Right lobe of liver (tissue), 6 donors: ENCODE results near the gene SNX8. TPM values are rescaled to one million over a fixed set of nuclear protein-coding genes. Genes with fewer than 3 reads are reported as not detected.

ENCODE experiments used
- ATAC-seq, 4 donors: fragments of 200-7000 bp; cut with Tn5 transposase; one replicate each; pipeline ENCODE4 v1.9.1; 2020; ENCODE audit warnings: mild to moderate bottlenecking in 4 of 4, moderate library complexity in 4 of 4
- DNase-seq, 3 donors: peaks; one replicate each; pipeline ENCODE4 v3.0.0-alpha.2; 2020
- H3K27ac ChIP-seq, 3 donors: fragments of 200-600 bp; one replicate each; pipeline ENCODE4 v1.8.0; 2022
- H3K27me3 ChIP-seq, 2 donors: fragments of 200-600 bp; one replicate each; pipeline ENCODE4 v1.8.0; 2022
- H3K36me3 ChIP-seq, 4 donors: fragments of 200-600 bp; sonication (generic) in 1 of 4; one replicate each; pipeline versions ENCODE4 v1.5.1 to v1.8.0; 2017 to 2022; ENCODE audit warnings: control low read depth in 1 of 4
- H3K4me1 ChIP-seq, 4 donors: fragments of 200-600 bp; sonication (generic) in 1 of 4; one replicate each; pipeline versions ENCODE4 v1.5.1 to v1.8.0; 2017 to 2022; ENCODE audit warnings: control low read depth in 1 of 4
- H3K4me3 ChIP-seq, 3 donors: fragments of 200-600 bp; one replicate each; pipeline ENCODE4 v1.8.0; 2022
- H3K9me3 ChIP-seq, 4 donors: fragments of 200-600 bp; sonication (generic) in 1 of 4; one replicate each; pipeline versions ENCODE4 v1.5.1 to v1.8.0; 2017 to 2022; ENCODE audit warnings: control low read depth in 1 of 4
- CTCF ChIP-seq, 4 donors: fragments of 200-600 bp in 3 of 4; fragments of 450-650 bp in 1 of 4; IDR thresholded peaks; one replicate each; pipeline versions ENCODE4 v1.5.1 to v1.8.0; 2016 to 2022; ENCODE audit warnings: antibody characterized with exemption in 4 of 4, mild to moderate bottlenecking in 2 of 4
- POLR2A ChIP-seq: fragments of 450-650 bp; IDR thresholded peaks from one replicate; pipeline ENCODE4 v1.6.1; 2017; ENCODE audit warnings: antibody characterized with exemption, mild to moderate bottlenecking
- WGBS: methylation state at CpG from one replicate; pipeline ENCODE4 v1.1.6; 2018; ENCODE audit warnings: low coverage, low lambda C conversion rate; ENCODE audit not compliant: insufficient coverage; ENCODE audit errors: missing lambda C conversion rate; 5-methylcytosine and 5-hydroxymethylcytosine counted together
- intact Hi-C, 2 donors: fragments of 100-400 bp; cut with DNase I; formaldehyde crosslinking; loops; one replicate each; pipeline versions ENCODE4 v1.11.2 to v1.14.1; 2022
- total RNA-seq, 6 experiments: library from RNA; depleted of rRNA in 2 of 6; stranded (reverse); fragments of >200 nt in 2 of 6; fragmentation: NEBNext Ultra II Directional in 3 of 6; extraction: Animal tissue kit (Norgen Biotek cat#: 25700) in 3 of 6; gene quantifications; one replicate each; pipeline versions ENCODE4 v1.1.0 to v1.2.4, GENCODE V29; 2016 to 2023
- donor health status: DM: no; HTN: yes; CAD: no.
- donor health status: DM: no; HTN: no; CAD: no.
- donor health status: DM: no; HTN: no; CAD: no.
- donor health status: DM: no; HTN: yes; CAD: no.
- donor health status: DM: no; HTN: yes; CAD: no.

SNX8 gene
- total RNA-seq, 6 experiments from 2014 or later: 9.1 to 26.2 (median 13.0) TPM

- Histone ChIP-seq H3K4me3 (no peak overlapping the region), H3K36me3 (peaks cover 0 to 20% (median 0%) of the 10 kb centered on the region in 4 donors), H3K27me3 (no peaks in the 10 kb centered on the region), H3K4me1 (no peaks in the 10 kb centered on the region), H3K27ac (no peak overlapping the region), H3K9me3 (no peaks in the 10 kb centered on the region)
- 86% methylated on average over 8 of the region's 14 CpGs for WGBS
- no peak for ATAC-seq
- TF ChIP-seq CTCF (IDR thresholded peaks at IDR 0.05): no peak
- TF ChIP-seq POLR2A: no peak
- intact Hi-C loops: no loop called here
- no peak for DNase-seq
Measured at GRCh38 chr7:2225336-2225735, 88.9 kb downstream of the SNX8 start.

GRCh38 chr7:2224934-2225333 is 89.3 kb downstream of the SNX8 start:
- DNase-seq (no peak), ATAC-seq (no peak)
- TF ChIP-seq CTCF (IDR thresholded peaks at IDR 0.05) (no peak), POLR2A (no peak)
- intact Hi-C loops: no loop called here
- Histone ChIP-seq H3K4me1 (no peaks in the 10 kb centered on the region), H3K9me3 (no peaks in the 10 kb centered on the region), H3K36me3 (peaks cover 0 to 17% (median 0%) of the 10 kb centered on the region in 4 donors), H3K4me3 (no peak overlapping the region), H3K27ac (no peak overlapping the region), H3K27me3 (no peaks in the 10 kb centered on the region)
- 80% methylated on average over 1 of the region's 4 CpGs for WGBS

GRCh38 chr7:2224491-2224928 is 89.7 kb downstream of the SNX8 start:
- Histone ChIP-seq H3K36me3 (peaks cover 0 to 16% (median 0%) of the 10 kb centered on the region in 4 donors), H3K9me3 (no peaks in the 10 kb centered on the region), H3K27ac (no peak overlapping the region), H3K4me3 (no peak overlapping the region), H3K4me1 (no peaks in the 10 kb centered on the region), H3K27me3 (no peaks in the 10 kb centered on the region)
- DNase-seq: no peak
- no CpG with 5 or more reads among the region's 13 CpGs for WGBS
- TF ChIP-seq CTCF (IDR thresholded peaks at IDR 0.05) (no peak), POLR2A (no peak)
- intact Hi-C loops: no loop called here
- ATAC-seq: no peak

GRCh38 chr7:2223321-2223720 is 90.9 kb downstream of the SNX8 start:
- intact Hi-C loops: no loop called here
- Histone ChIP-seq H3K4me1 (no peaks in the 10 kb centered on the region), H3K9me3 (no peaks in the 10 kb centered on the region), H3K27ac (no peak overlapping the region), H3K36me3 (peaks cover 0 to 12% (median 0%) of the 10 kb centered on the region in 4 donors), H3K27me3 (no peaks in the 10 kb centered on the region), H3K4me3 (no peak overlapping the region)
- no peak for DNase-seq
- TF ChIP-seq POLR2A (no peak), CTCF (IDR thresholded peaks at IDR 0.05) (no peak)
- ATAC-seq: no peak
- WGBS: no CpG with 5 or more reads among the region's 17 CpGs

- Histone ChIP-seq H3K36me3 (peaks cover 0 to 15% (median 0%) of the 10 kb centered on the region in 4 donors), H3K9me3 (no peaks in the 10 kb centered on the region), H3K4me1 (no peaks in the 10 kb centered on the region), H3K27me3 (no peaks in the 10 kb centered on the region), H3K4me3 (no peak overlapping the region), H3K27ac (no peak overlapping the region)
- intact Hi-C loops: no loop called here
- ATAC-seq (no peak), DNase-seq (no peak)
- TF ChIP-seq CTCF (IDR thresholded peaks at IDR 0.05): no peak
- 94% methylated on average over 10 of the region's 22 CpGs for WGBS
Measured at GRCh38 chr7:2222516-2222915, 91.7 kb downstream of the SNX8 start.
